NB4 (cell line): ENCODE results near the gene MYO16.

ENCODE experiments used
- CTCF ChIP-seq: IDR thresholded peaks from one replicate; pipeline ENCODE4 v1.5.1; 2012; ENCODE audit warnings: low read depth, low read length
- MYC ChIP-seq: IDR thresholded peaks from 2 replicates; pipeline ENCODE4 v1.6.1; 2011; ENCODE audit warnings: low read depth, low read length

- TF ChIP-seq MYC (peak; percentile 72), CTCF (no peak)
Measured at GRCh38 chr13:109162248-109163036, 533.0 kb downstream of the MYO16 start.
